Ovary (tissue), 1 donor: ENCODE results near the gene MDM2.

Experiments
- EP300 ChIP-seq: sonication (generic); formaldehyde crosslinking; IDR thresholded peaks from one replicate; pipeline ENCODE4 v1.6.1; 2017; ENCODE audit warnings: antibody characterized with exemption
- POLR2A ChIP-seq: fragments of 450-650 bp; IDR thresholded peaks from one replicate; pipeline ENCODE4 v1.6.1; 2017; ENCODE audit warnings: antibody characterized with exemption, mild to moderate bottlenecking, moderate library complexity

GRCh38 chr12:68785823-68786222 is 22.2 kb upstream of the MDM2 start:
- TF ChIP-seq POLR2A (no peak), EP300 (no peak)
